Measurements from ENCODE around the gene MMRN1.

MMRN1 gene

DNA sequence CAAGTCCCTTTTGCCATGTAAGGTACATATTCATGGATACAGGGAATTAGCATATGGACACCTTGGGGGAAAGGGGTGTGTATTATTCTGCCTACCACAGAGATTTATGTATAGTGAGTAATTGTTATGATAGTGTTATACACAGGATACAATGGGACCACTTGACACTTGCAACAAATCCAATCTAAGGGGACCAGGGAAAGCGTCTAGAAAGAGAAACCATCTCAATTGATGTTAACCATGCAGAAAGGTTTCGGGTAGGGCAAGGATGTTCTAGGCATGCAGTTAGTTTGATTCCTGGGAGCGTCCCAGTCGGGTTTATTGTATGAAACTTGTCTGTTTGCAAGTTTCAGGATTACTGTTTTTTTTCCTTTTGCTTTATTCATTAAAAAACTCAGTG lies 34.2 kb downstream of the MMRN1 start:
- TF ChIP-seq, protein P1, sequence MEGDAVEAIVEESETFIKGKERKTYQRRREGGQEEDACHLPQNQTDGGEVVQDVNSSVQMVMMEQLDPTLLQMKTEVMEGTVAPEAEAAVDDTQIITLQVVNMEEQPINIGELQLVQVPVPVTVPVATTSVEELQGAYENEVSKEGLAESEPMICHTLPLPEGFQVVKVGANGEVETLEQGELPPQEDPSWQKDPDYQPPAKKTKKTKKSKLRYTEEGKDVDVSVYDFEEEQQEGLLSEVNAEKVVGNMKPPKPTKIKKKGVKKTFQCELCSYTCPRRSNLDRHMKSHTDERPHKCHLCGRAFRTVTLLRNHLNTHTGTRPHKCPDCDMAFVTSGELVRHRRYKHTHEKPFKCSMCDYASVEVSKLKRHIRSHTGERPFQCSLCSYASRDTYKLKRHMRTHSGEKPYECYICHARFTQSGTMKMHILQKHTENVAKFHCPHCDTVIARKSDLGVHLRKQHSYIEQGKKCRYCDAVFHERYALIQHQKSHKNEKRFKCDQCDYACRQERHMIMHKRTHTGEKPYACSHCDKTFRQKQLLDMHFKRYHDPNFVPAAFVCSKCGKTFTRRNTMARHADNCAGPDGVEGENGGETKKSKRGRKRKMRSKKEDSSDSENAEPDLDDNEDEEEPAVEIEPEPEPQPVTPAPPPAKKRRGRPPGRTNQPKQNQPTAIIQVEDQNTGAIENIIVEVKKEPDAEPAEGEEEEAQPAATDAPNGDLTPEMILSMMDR (IDR thresholded peaks at IDR 0.05; ENCODE audit: low read length, missing control alignments): no peak

DNA sequence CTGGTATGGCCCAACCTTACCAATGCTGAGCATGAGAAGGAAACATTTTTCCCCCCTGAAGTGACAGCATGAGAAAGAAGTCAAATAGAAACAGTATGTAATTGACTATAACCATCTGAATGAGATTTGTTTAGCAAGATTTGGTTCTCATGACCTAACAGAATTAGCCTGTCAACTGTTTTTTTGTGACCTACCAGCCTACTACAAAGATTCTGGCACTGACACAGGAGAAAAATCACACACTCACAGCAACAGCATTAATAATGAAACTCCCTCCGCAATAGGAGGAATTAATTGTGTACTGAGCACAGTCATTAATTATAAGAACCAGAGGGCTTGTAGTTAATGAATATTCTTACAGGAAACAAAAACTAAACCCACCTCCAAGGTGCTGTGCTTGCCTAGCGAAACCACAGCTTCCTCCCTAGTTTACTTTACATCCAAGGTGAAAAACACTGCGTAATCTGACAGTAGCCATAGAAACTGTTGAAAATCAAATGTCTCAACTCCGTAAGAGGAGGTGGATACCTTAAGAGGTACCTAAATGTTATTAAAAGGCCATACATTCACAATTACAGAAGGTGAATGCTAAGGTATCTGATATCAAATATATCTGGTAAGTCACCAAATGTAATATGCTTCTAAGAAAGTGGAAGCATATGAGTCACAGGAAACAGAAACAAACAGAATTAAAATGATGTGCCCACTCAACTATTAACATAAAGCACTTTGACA lies 34.9 kb downstream of the MMRN1 start:
- peak; percentile 4 for DNase-seq (ENCODE audit: low read depth)
- H3K4me3 ChIP-seq (replicated peaks; ENCODE audit: low read depth, low read length): no peak overlapping the region
- TF ChIP-seq, protein P1 (IDR thresholded peaks at IDR 0.05; ENCODE audit: low read length, missing control alignments): no peak

More for the DNA sequence above, 34.2 kb downstream of the MMRN1 start:
- no peak for DNase-seq (ENCODE audit: low read depth)
- no peak overlapping the region for H3K4me3 ChIP-seq (replicated peaks; ENCODE audit: low read depth, low read length)

GRCh38 chr4:89939546-89939945 lies 44.9 kb downstream of the MMRN1 start:
- no peak for DNase-seq (ENCODE audit: low read depth)

DNA sequence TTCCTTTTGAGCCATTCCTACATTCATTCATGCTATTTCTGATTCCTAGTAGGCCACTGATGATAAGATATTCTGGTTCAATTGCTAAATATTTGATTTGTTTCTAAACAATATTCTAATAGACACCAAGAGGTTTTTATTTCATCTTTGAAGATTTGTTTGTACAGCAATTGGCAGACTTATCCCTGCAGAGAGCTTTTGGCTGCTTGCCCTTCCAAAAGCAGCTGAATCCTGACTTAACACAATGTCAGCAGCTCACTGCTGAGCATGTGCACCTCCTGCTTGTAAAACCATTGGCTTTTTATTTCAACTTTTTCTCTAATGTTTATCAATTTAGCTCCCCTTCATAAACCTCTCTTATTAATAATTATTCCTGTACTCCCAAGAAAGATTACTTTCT lies 45.3 kb downstream of the MMRN1 start:
- DNase-seq (ENCODE audit: low read depth): peak; percentile 39
- H3K4me3 ChIP-seq (replicated peaks; ENCODE audit: low read depth, low read length): no peak overlapping the region
- TF ChIP-seq, protein P1 (IDR thresholded peaks at IDR 0.05; ENCODE audit: low read length, missing control alignments): no peak

More at GRCh38 chr4:89939546-89939945, 44.9 kb downstream of the MMRN1 start:
- TF ChIP-seq, protein P1 (IDR thresholded peaks at IDR 0.05; ENCODE audit: low read length, missing control alignments): no peak
- H3K4me3 ChIP-seq (replicated peaks; ENCODE audit: low read depth, low read length): no peak overlapping the region

GRCh38 chr4:89942811-89943210 lies 48.2 kb downstream of the MMRN1 start:
- no peak for DNase-seq (ENCODE audit: low read depth)

DNA sequence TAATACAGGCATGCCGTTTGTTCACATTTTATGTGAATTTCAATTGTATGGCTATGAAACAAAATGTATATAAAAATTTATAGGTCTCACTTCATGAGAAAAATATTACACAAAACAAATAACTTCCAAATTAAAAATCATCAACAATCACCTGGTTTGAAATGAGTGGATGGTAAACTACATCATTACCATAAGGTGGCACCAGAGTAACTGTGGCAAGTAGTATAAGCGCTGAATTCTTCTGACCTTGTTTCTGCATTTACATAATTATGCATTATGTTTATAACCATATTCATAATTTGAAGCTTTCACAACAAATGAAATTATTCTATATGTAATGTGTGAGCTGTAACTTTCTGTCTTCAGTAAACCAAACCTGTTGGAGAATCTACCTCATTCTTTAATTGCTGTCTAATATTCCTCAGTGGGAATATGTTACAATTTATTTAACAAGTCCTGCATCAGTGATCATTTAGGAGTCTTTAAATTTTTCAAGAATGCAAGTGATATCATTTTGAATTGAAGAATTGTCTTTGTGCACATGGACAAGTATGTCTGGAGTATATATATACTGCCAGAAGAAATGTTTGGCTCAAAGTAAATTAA lies 55.2 kb downstream of the MMRN1 start:
- no peak for DNase-seq (ENCODE audit: low read depth)
- no peak overlapping the region for H3K4me3 ChIP-seq (replicated peaks; ENCODE audit: low read depth, low read length)
- TF ChIP-seq, protein P1 (IDR thresholded peaks at IDR 0.05; ENCODE audit: low read length, missing control alignments): peak; percentile 27

More at GRCh38 chr4:89942811-89943210, 48.2 kb downstream of the MMRN1 start:
- H3K4me3 ChIP-seq (replicated peaks; ENCODE audit: low read depth, low read length): no peak overlapping the region
- TF ChIP-seq, protein P1 (IDR thresholded peaks at IDR 0.05; ENCODE audit: low read length, missing control alignments): no peak
